RWPE1 (cell line): ENCODE results near the gene RICTOR.

Experiments used
- CTCF ChIA-PET: fragments of 350-600 bp; sonication (Branson Sonifier 250); formaldehyde crosslinking; extraction: SDS; loops from one replicate; lab custom pipeline; 2021; lab: Yijun Ruan, JAX
- POLR2A ChIA-PET: fragments of 400-600 bp; formaldehyde crosslinking; extraction: SDS; loops from one replicate; lab custom pipeline; 2020; ENCODE audit warnings: antibody characterized with exemption; ENCODE audit not compliant: low non-redundant PET; lab: Yijun Ruan, JAX
- DNase-seq: peaks from one replicate; pipeline ENCODE4 v3.0.0; 2012; ENCODE audit warnings: low spot score
- H3K27ac ChIP-seq: fragments of 450-650 bp; 2 replicates; pipeline ENCODE4 v1.5.1; 2017
- CTCF ChIP-seq: fragments of 450-650 bp; conservative IDR thresholded peaks from 2 replicates; pipeline ENCODE4 v1.5.1; 2017; ENCODE audit warnings: low read depth, mild to moderate bottlenecking

The RICTOR gene

DNA sequence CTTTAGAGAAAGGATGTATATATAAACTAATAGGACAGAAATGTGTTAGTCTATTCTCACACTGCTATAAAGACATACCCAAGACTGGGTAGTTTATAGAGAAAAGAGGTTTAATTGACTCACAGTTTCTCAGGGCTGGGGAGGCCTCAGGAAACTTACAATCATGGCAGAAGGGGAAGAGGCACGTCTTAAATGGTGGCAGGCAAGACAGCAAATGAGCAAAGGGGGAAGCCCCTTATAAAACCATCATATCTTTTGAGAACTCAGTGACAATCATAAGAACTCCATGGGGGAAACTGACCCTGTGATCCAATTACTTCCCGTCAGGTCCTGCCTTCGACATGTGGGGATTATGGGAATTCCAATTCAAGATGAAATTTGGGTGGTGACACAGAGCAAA lies 8.8 kb upstream of the RICTOR start:
- ChIA-PET CTCF (no interaction called here), POLR2A (no interaction called here)
- no peak overlapping the region for H3K27ac ChIP-seq
- no peak for TF ChIP-seq CTCF
- no peak for DNase-seq

DNA sequence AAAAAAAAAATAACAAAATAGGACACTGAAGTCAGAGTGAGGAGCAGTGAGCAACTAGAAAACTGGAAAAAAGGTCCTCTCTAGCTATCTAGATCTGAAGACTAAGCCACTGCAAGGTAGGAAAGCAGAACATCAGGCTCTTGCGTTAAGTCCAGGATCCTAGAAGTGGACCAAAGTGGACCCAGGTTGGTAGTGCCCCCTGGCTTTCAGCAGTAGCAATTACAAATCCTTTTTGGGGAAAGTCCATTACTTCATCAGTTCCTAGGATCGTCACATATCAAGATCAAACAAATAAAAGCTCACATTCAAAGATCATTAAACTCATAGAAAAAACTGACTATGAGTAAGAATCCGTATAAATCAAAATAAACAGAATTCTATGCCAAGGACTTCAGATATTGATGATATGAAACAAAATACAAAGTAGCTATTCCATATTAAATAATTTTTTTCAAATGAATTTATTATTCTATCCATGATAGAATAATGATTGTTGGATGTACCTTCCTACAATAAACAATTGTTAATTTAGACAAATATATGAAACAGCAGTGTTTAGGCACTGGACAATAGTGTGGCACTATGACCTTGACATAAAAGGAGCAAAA lies 6.5 kb upstream of the RICTOR start:
- TF ChIP-seq CTCF, result peak; percentile 49
- POLR2A ChIA-PET, result no interaction called here
- no peak for DNase-seq
- CTCF ChIA-PET, result interaction anchor here (0.5 to 1.0 kb wide), 5 partner anchors 11 to 100 kb away, joined by 3 to 4 read pairs (median 3); no protein-coding TSS in a partner anchor
- H3K27ac ChIP-seq, result no peak overlapping the region

DNA sequence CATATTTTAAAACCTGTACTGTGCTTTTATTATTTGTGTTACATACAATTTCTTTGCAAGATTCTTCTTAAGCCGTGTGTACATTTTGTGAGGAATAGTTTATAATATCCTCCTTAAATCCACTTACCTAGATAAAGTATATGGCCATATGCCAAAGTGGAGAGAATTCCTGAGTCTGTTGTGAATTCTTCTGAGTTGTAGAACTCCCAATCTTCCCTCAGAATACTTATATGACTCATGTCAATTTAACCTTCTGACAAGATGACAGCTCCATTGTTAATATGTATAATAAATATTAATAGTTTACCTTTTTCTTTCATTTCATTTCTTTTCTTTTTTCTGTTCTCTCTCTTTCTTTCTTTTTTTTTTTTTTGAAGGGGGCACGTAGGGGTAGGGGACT lies 6.0 kb upstream of the RICTOR start:
- CTCF ChIA-PET, result interaction anchor here (0.5 to 1.0 kb wide), 4 partner anchors 47 to 76 kb away, joined by 3 to 5 read pairs (median 4); no protein-coding TSS in a partner anchor
- POLR2A ChIA-PET, result no interaction called here
- peak; percentile 33 for DNase-seq
- no peak for TF ChIP-seq CTCF
- H3K27ac ChIP-seq, result no peak overlapping the region

GRCh38 chr5:39079147-39079546 lies 4.9 kb upstream of the RICTOR start:
- no peak for DNase-seq
- no peak for TF ChIP-seq CTCF
- H3K27ac ChIP-seq, result no peak overlapping the region
- CTCF ChIA-PET, result interaction anchor here (0.6 kb wide), 1 partner anchor 17 kb away, joined by 3 read pairs; no protein-coding TSS in a partner anchor
- POLR2A ChIA-PET, result no interaction called here

DNA sequence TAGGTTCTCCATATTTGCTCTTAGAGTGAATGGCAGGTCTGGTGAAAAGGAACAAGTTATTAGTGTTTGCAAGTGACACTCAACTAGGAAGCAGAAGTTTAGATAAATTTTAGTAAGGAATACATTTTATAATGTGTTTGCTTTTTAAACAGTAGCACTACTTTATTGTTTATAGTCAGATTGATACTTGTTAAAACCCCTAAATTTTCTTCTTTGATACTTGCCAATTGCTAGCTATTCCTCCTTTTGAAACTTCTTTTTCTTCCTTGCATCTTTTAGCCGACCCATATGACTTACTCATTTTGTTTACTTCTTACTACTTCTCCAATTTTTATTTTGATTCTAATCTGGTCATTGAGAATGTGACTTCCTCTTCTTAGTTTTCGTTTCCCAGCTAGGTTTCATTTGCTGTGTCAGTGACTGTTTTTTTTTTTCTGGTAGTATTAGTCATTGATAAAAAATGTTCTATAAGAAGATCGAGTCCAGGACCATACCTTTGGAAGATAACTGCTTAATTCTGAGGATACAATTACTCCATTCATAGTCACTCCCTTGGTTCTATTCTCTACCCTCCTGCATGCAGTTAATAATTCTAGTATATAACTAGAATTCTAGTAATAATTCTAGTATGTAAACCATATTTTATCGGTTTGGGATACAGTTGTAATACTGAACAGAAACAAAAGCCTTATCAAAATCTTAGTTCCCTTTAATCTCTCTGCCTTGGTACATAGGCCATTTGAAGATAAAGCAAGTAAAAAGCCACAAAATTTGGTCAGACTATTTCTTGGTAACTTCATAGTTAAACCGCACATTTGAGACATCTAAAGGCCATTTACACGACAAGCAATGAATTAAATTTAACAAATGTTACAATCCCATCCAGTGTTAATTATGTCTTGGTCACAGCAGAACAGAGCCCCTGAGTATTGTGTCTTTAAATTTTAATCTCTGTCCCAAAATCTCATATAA lies 2.8 kb upstream of the RICTOR start:
- H3K27ac ChIP-seq, result no peak overlapping the region
- ChIA-PET CTCF (interaction anchor here (0.9 kb wide), 1 partner anchor 26 kb away, joined by 3 read pairs; no protein-coding TSS in a partner anchor), POLR2A (no interaction called here)
- TF ChIP-seq CTCF, result no peak
- peak; percentile 55 for DNase-seq

DNA sequence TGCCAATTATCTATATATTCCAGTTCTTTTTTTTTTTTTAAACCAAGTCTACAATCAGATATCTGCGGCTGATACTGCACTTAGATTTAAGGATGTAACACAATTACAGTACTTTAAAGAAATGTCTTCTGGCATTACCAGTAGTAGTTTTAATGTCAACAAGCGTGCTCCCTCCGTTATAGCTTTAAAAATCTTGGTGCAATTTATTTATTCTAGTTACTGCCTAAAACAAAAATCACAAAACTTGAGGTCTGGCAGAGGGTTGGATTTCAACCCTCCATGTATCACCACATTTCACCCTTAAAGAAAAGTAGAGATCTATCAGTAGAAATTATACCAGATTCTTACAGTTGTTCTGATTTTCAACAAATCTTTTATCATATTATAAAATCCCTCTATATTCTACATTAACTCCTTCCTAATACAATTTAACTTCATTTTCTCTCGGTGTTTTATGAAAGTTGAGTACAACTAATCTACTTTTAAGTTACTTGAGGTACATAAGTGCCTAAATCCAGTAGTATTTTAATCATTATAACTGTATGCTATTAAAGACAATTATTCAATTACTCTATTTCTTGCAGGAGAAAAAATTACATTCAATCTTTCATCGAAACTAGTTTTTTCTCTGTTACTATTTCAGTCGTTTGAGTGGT lies 2.0 kb upstream of the RICTOR start:
- ChIA-PET POLR2A (no interaction called here), CTCF (interaction anchor here (0.9 kb wide), 1 partner anchor 27 kb away, joined by 3 read pairs; no protein-coding TSS in a partner anchor)
- no peak for DNase-seq
- no peak for TF ChIP-seq CTCF
- H3K27ac ChIP-seq, result no peak overlapping the region
